CD4-positive, alpha-beta T cell treated with Interleukin-15 for 4 hours (primary cell): ENCODE data around the gene ZDHHC12.

ENCODE experiments used
- DNase-seq: peaks from one replicate; pipeline ENCODE4 v3.0.0-alpha.2; 2020; ENCODE audit warnings: low spot score

Gene ZDHHC12

GRCh38 chr9:128729766-128730517, 6.0 kb upstream of the ZDHHC12 start:
- DNase-seq, result no peak

GRCh38 chr9:128729302-128729701, 5.4 kb upstream of the ZDHHC12 start:
- no peak for DNase-seq

- no peak for DNase-seq
Measured at GRCh38 chr9:128728298-128728697, 4.4 kb upstream of the ZDHHC12 start.

- DNase-seq, result no peak
Measured at GRCh38 chr9:128727640-128728248, 3.8 kb upstream of the ZDHHC12 start.

- peak; percentile 35 for DNase-seq
Measured at GRCh38 chr9:128724744-128725211, 851 bp upstream of the ZDHHC12 start.

- DNase-seq, result no peak
Measured at GRCh38 chr9:128723352-128723865, 518 bp downstream of the ZDHHC12 start.

- DNase-seq, result no peak
Measured at GRCh38 chr9:128722380-128723351, 1.3 kb downstream of the ZDHHC12 start.

- DNase-seq, result no peak
Measured at GRCh38 chr9:128721487-128722010, 2.4 kb downstream of the ZDHHC12 start.

- no peak for DNase-seq
Measured at GRCh38 chr9:128720841-128721486, 3.0 kb downstream of the ZDHHC12 start.

- no peak for DNase-seq
Measured at GRCh38 chr9:128719919-128720605, 3.9 kb downstream of the ZDHHC12 start.

- DNase-seq, result no peak
Measured at GRCh38 chr9:128718475-128718874, 5.5 kb downstream of the ZDHHC12 start.

GRCh38 chr9:128718047-128718446, 5.9 kb downstream of the ZDHHC12 start:
- DNase-seq, result no peak

GRCh38 chr9:128716581-128717254, 7.2 kb downstream of the ZDHHC12 start:
- DNase-seq, result no peak

GRCh38 chr9:128715436-128715750, 8.5 kb downstream of the ZDHHC12 start:
- no peak for DNase-seq

GRCh38 chr9:128714586-128715435, 9.1 kb downstream of the ZDHHC12 start:
- no peak for DNase-seq

- no peak for DNase-seq
Measured at GRCh38 chr9:128713941-128714573, 9.9 kb downstream of the ZDHHC12 start.

- DNase-seq, result no peak
Measured at GRCh38 chr9:128713411-128713780, 10.5 kb downstream of the ZDHHC12 start.

- no peak for DNase-seq
Measured at GRCh38 chr9:128712451-128713410, 11.2 kb downstream of the ZDHHC12 start.
